NB4 (cell line): ENCODE data around the gene CPZ.

Source experiments
- POLR2A ChIP-seq: IDR thresholded peaks from 2 replicates; pipeline ENCODE4 v1.6.1; 2011; ENCODE audit warnings: mild to moderate bottlenecking; ENCODE audit not compliant: insufficient read length; ENCODE audit errors: extremely low read depth
- TF ChIP-seq, protein P1 (sequence below): IDR thresholded peaks from one replicate; pipeline ENCODE4 v1.5.1; 2012; ENCODE audit warnings: low read depth, low read length

DNA sequence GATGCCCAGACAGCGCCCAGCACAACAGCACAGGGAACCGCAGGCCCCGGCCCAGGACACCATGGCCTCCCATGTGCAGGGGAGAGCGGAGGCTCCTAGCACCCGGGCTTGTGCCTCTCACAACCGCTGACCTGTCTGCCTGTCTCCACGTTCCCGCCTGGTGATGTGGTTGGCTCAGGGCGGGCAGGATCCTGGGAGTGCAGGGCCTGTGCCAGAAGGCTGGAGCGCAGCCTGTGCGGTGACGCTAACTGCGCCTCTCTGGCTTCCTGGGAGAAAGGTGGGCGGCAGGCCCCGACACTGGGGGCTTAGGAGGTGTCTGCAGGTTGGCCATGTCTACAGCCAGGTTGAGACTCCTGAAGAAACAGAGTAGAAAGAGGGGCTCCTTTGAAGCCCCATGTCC is 48.7 kb downstream of the CPZ start:
- TF ChIP-seq, protein P1, sequence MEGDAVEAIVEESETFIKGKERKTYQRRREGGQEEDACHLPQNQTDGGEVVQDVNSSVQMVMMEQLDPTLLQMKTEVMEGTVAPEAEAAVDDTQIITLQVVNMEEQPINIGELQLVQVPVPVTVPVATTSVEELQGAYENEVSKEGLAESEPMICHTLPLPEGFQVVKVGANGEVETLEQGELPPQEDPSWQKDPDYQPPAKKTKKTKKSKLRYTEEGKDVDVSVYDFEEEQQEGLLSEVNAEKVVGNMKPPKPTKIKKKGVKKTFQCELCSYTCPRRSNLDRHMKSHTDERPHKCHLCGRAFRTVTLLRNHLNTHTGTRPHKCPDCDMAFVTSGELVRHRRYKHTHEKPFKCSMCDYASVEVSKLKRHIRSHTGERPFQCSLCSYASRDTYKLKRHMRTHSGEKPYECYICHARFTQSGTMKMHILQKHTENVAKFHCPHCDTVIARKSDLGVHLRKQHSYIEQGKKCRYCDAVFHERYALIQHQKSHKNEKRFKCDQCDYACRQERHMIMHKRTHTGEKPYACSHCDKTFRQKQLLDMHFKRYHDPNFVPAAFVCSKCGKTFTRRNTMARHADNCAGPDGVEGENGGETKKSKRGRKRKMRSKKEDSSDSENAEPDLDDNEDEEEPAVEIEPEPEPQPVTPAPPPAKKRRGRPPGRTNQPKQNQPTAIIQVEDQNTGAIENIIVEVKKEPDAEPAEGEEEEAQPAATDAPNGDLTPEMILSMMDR, result no peak
- TF ChIP-seq POLR2A, result no peak
